SK-N-SH treated with all-trans-retinoic acid at 6 μM for 48 hours (cell line): ENCODE results near the gene R3HDML.

ENCODE experiments used
- ATAC-seq: fragments of 200-7000 bp; cut with Tn5 transposase; 3 replicates; pipeline ENCODE4 v1.9.1; 2020; ENCODE audit warnings: mild to moderate bottlenecking, moderate library complexity
- ARNTL ChIP-seq: fragments of 450-650 bp; formaldehyde crosslinking; IDR thresholded peaks from 2 replicates; pipeline ENCODE4 v1.5.0; 2020; ENCODE audit warnings: low read depth, mild to moderate bottlenecking, moderate library complexity, borderline replicate concordance
- BACH2 ChIP-seq: fragments of 250-450 bp; sonication (Bioruptor Pico); IDR thresholded peaks from 2 replicates; pipeline ENCODE4 v1.9.0; 2021; ENCODE audit warnings: mild to moderate bottlenecking, borderline replicate concordance
- CREB5 ChIP-seq: fragments of 250-450 bp; sonication (Bioruptor Pico); IDR thresholded peaks from 2 replicates; pipeline ENCODE4 v1.5.1; 2020; ENCODE audit warnings: low read depth, mild to moderate bottlenecking, moderate library complexity
- CSDC2 ChIP-seq: fragments of 250-450 bp; sonication (Bioruptor Pico); IDR thresholded peaks from 2 replicates; pipeline ENCODE4 v1.5.0; 2020; ENCODE audit warnings: mild to moderate bottlenecking, moderate library complexity
- CSRNP3 ChIP-seq: fragments of 250-450 bp; sonication (Bioruptor Pico); IDR thresholded peaks from 2 replicates; pipeline ENCODE4 v1.5.1; 2021; ENCODE audit warnings: mild to moderate bottlenecking, moderate library complexity
- ESRRG ChIP-seq: fragments of 250-450 bp; sonication (Bioruptor Pico); IDR thresholded peaks from 2 replicates; pipeline ENCODE4 v1.6.1; 2021; ENCODE audit warnings: mild to moderate bottlenecking
- OSR1 ChIP-seq: fragments of 250-450 bp; sonication (Bioruptor Pico); IDR thresholded peaks from 2 replicates; pipeline ENCODE4 v1.8.0; 2022; ENCODE audit warnings: moderate library complexity, mild to moderate bottlenecking, inconsistent platforms
- PATZ1 ChIP-seq: fragments of 250-450 bp; sonication (Bioruptor Pico); IDR thresholded peaks from 2 replicates; pipeline ENCODE4 v1.8.0; 2020; ENCODE audit warnings: mild to moderate bottlenecking, moderate library complexity, borderline replicate concordance
- POU6F1 ChIP-seq: fragments of 250-450 bp; sonication (Bioruptor Pico); IDR thresholded peaks from 2 replicates; pipeline ENCODE4 v1.8.0; 2021; ENCODE audit warnings: low read depth, mild to moderate bottlenecking, moderate library complexity, borderline replicate concordance
- PPARA ChIP-seq: fragments of 250-450 bp; sonication (Bioruptor Pico); IDR thresholded peaks from 2 replicates; pipeline ENCODE4 v1.5.0; 2020; ENCODE audit warnings: mild to moderate bottlenecking, borderline replicate concordance
- RARB ChIP-seq: fragments of 250-450 bp; sonication (Bioruptor Pico); IDR thresholded peaks from 2 replicates; pipeline ENCODE4 v1.8.0; 2021; ENCODE audit warnings: mild to moderate bottlenecking, moderate library complexity
- SNAI2 ChIP-seq: fragments of 250-450 bp; sonication (Bioruptor Pico); IDR thresholded peaks from 2 replicates; pipeline ENCODE4 v1.5.0; 2020; ENCODE audit warnings: mild to moderate bottlenecking, moderate library complexity
- TCF4 ChIP-seq: fragments of 250-450 bp; sonication (Bioruptor Pico); IDR thresholded peaks from 2 replicates; pipeline ENCODE4 v1.8.0; 2021; ENCODE audit warnings: mild to moderate bottlenecking, moderate library complexity, borderline replicate concordance
- TOX ChIP-seq: fragments of 250-450 bp; sonication (Bioruptor Pico); IDR thresholded peaks from 2 replicates; pipeline ENCODE4 v1.8.0; 2021; ENCODE audit warnings: mild to moderate bottlenecking, moderate library complexity, borderline replicate concordance
- TSHZ2 ChIP-seq: fragments of 250-450 bp; sonication (Bioruptor Pico); IDR thresholded peaks from 2 replicates; pipeline ENCODE4 v1.5.0; 2020; ENCODE audit warnings: mild to moderate bottlenecking, moderate library complexity
- ZC3H10 ChIP-seq: fragments of 250-450 bp; sonication (Bioruptor Pico); IDR thresholded peaks from 2 replicates; pipeline ENCODE4 v1.5.1; 2021; ENCODE audit warnings: mild to moderate bottlenecking, moderate library complexity
- ZFP3 ChIP-seq: fragments of 250-450 bp; sonication (Bioruptor Pico); IDR thresholded peaks from 2 replicates; pipeline ENCODE4 v1.5.0; 2020; ENCODE audit warnings: mild to moderate bottlenecking, moderate library complexity
- ZFP30 ChIP-seq: fragments of 450-650 bp; formaldehyde crosslinking; IDR thresholded peaks from 2 replicates; pipeline ENCODE4 v1.5.0; 2022; ENCODE audit warnings: mild to moderate bottlenecking, moderate library complexity
- ZNF565 ChIP-seq: fragments of 450-650 bp; formaldehyde crosslinking; conservative IDR thresholded peaks from 2 replicates; pipeline ENCODE4 v1.5.0; 2020; ENCODE audit warnings: low read depth, mild to moderate bottlenecking, moderate library complexity
- ZNF70 ChIP-seq: fragments of 450-650 bp; formaldehyde crosslinking; IDR thresholded peaks from 2 replicates; pipeline ENCODE4 v1.5.0; 2020; ENCODE audit warnings: mild to moderate bottlenecking, moderate library complexity
- ZNF8 ChIP-seq: fragments of 450-650 bp; formaldehyde crosslinking; IDR thresholded peaks from 2 replicates; pipeline ENCODE4 v1.5.0; 2020; ENCODE audit warnings: mild to moderate bottlenecking, moderate library complexity

R3HDML gene

GRCh38 chr20:44334709-44335108 is 2.1 kb upstream of the R3HDML start:
- ATAC-seq = no peak

DNA sequence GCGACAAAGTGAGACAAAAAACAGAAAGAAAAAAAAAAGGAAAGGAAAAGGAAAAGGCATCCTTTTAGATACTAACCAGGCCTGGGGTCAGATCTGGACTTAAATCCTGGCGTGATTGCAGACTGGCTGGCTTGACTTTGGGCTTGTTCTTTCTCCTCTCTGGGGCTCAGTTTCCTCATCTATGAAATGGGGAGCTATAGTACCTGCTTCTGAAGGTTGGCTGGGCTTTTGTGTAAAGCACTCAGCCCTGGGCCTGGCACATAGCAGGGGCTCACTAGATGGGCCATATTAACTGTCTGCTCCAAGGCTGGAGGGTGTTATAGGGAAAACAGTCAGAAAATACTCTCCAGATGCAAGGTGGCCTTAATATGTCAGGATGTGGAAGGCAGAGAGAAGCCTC is 1.2 kb upstream of the R3HDML start:
- TF ChIP-seq ARNTL (CRISPR knock-in tag) (no peak), ESRRG (CRISPR knock-in tag) (no peak), PPARA (CRISPR knock-in tag) (no peak), RARB (CRISPR knock-in tag) (no peak), SNAI2 (CRISPR knock-in tag) (no peak), CSRNP3 (CRISPR knock-in tag) (no peak), ZC3H10 (CRISPR knock-in tag) (no peak), ZNF8 (CRISPR knock-in tag) (no peak), ZFP3 (CRISPR knock-in tag) (no peak), ZNF70 (no peak)
- no peak for ATAC-seq

More at GRCh38 chr20:44334709-44335108, 2.1 kb upstream of the R3HDML start:
- TF ChIP-seq ZNF8 (CRISPR knock-in tag) = no peak

GRCh38 chr20:44336086-44336485 is 757 bp upstream of the R3HDML start:
- ATAC-seq = no peak
- no peak for TF ChIP-seq PATZ1 (CRISPR knock-in tag)
- no peak for TF ChIP-seq PPARA (CRISPR knock-in tag)
- no peak for TF ChIP-seq RARB (CRISPR knock-in tag)
- no peak for TF ChIP-seq ZNF565 (CRISPR knock-in tag)

DNA sequence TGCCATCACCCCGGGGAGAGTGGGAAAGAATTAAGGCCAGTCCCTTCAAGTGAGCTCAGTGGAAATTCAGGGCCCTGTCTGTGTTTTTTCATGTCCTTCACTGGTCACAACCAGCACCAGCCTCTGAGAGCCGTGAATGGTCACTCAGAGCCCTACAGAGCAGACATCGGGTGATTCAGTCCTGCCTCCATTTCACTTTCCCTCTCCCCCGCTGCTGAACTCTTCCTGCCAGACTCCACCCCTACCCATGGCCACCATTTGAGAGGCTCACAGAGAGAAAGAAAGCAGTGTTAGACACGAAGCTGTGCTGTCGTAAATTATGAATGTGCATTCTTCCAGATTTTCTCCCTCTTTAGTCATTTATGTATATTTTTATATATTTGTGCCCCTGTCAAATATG is 5.4 kb downstream of the R3HDML start:
- peak; percentile 49 for ATAC-seq

More for the DNA sequence above, 5.4 kb downstream of the R3HDML start:
- TF ChIP-seq CSRNP3 (CRISPR knock-in tag) (no peak), ZC3H10 (CRISPR knock-in tag) (no peak), ZNF8 (CRISPR knock-in tag) (no peak), ESRRG (CRISPR knock-in tag) (no peak), ZNF565 (CRISPR knock-in tag) (no peak), ARNTL (CRISPR knock-in tag) (no peak), RARB (CRISPR knock-in tag) (no peak), TOX (CRISPR knock-in tag) (no peak), ZFP3 (CRISPR knock-in tag) (no peak), PATZ1 (CRISPR knock-in tag) (no peak), TSHZ2 (CRISPR knock-in tag) (no peak), ZNF70 (no peak), POU6F1 (CRISPR knock-in tag) (no peak), PPARA (CRISPR knock-in tag) (no peak), CREB5 (CRISPR knock-in tag) (no peak), CSDC2 (CRISPR knock-in tag) (no peak), TCF4 (CRISPR knock-in tag) (no peak), OSR1 (CRISPR knock-in tag) (no peak), ZFP30 (CRISPR knock-in tag) (no peak), BACH2 (no peak)
